Activated CD4-positive, alpha-beta T cell treated with anti-CD3 and anti-CD28 coated beads for 24 hours (primary cell): Measurements from ENCODE around the gene RAMP2.
"Not testable (repeated sequence)": the region's sequence is repeated elsewhere in the genome, so short reads cannot be mapped to it uniquely, and the experiment has no call there.

Source experiments
- DNase-seq, 2 donors: peaks; one replicate each; pipeline ENCODE4 v3.0.0-alpha.2; 2020; ENCODE audit warnings: low read depth in 2 of 2

RAMP2 gene

GRCh38 chr17:42760652-42761581, at the start of gene RAMP2:
RAMP2 (plus strand) TSS chr17:42761227; CDS start chr17:42761262, 35 bp downstream.
- DNase-seq = no peak

- peak in 1 of 2 donors; percentile 33 for DNase-seq
Measured at GRCh38 chr17:42720996-42721583, 39.9 kb upstream of the RAMP2 start.

GRCh38 chr17:42723636-42724035, 37.4 kb upstream of the RAMP2 start:
- DNase-seq = no peak

DNA sequence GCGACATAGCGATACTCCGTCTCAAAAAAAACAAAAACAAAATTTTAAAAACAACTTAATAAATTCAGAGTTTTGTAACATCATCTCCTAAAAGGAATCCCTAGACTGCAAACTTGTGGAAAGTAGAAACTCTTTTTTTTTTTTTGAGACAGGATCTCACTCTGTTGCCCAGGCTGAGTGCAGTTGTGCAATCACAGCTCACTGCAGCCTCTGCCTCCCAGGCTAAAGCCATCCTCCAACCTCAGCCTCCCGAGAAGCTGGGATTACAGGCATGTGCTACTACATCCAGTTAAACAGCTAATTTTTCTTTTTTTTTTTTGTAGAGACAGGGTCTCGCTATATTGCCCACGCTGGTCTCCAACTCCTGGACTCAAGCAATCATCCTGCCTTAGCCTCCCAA, 35.9 kb upstream of the RAMP2 start:
- DNase-seq = no peak

GRCh38 chr17:42740699-42741098, 20.3 kb upstream of the RAMP2 start:
- no peak for DNase-seq

DNA sequence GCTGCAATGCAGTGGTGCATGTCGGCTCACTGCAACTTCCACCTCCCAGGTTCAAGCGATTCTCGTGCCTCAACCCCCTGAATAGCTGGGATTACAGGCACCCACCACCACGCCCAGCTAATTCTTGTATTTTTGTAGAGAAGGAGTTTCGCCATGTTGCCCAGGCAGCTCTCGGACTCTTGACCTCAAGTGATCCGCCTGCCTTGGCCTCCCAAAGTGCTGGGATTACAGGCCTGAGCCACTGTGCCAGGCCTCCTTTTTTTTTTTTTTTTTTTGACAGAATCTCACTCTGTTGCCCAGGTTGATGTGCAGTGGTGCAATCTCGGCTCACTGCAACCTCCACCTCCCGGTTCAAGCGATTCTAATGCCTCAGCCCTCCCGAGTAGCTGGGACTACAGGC, 18.1 kb upstream of the RAMP2 start:
- DNase-seq = not testable (repeated sequence)

- DNase-seq = no peak
Measured at GRCh38 chr17:42743595-42744282, 17.3 kb upstream of the RAMP2 start.

DNA sequence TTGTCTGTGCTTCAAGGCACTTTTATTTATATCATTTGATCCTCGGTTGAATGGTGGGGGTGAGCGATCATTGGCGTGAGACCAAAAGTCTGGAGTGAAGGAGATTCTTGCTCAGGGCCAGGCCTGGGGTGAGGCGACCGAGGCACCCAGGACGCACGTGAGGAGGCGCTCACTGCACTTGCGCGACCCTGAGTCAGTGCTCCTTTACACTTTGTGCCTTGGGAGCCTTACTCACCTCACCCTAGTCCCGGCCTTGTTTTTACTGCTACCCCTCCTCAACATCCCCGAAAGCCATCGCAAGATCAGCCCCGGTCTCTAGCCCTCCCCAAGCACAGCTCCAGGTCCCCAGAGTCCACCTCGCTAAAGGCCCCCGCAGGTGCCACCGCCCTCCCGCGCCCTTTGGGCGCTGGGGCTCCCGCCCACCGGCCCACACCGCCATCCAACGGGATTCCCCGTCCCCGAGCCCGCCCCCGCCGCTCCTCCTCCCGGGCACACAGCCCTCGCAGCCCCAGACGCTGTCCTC, 16.7 kb upstream of the RAMP2 start:
- peak; percentile 53 to 65 for DNase-seq

DNA sequence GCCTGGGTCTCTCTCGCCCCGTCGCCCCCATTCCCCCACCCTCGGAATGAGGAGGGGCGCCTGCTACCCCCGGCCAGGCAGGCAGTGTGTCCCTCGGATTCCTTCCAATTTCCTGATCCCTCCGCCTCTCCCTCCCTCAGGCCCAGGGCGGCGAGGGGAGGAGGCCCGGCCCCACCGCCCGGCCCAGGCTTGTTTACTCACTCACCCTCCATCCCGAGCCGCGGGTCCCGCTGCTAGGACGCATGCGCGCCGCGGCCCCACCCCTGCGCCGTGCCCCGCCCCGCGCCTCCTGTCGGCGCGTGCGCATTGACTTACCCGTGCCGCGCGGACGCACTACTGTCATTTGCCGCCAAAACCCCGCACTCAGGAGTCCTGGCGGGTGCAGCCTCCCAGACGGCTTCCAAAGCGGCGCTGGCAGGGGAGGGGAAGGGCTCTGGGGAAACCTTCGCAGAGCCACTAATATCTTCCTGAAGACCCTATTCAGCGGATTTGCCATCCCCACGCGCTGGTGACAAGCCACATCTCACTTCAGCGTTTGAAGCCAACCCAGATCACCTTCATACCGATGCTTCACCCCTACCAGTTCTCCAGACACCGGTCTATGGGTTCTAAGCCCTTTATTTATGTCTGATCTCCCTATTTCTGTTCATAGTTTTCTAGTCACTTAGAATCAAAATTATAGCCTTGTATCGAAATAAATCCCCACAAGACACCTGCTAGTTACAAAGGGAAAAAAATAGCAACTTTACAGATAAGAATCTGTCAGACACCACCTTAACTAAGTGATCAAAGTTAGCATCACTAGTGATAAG, 16.0 kb upstream of the RAMP2 start, which contains the start of gene EZH1:
EZH1 (minus strand) TSS at position 235 of the 812 bp plus-strand sequence. CDS start 16,099 bp downstream, outside the sequence.
- peak; percentile 84 for DNase-seq

DNA sequence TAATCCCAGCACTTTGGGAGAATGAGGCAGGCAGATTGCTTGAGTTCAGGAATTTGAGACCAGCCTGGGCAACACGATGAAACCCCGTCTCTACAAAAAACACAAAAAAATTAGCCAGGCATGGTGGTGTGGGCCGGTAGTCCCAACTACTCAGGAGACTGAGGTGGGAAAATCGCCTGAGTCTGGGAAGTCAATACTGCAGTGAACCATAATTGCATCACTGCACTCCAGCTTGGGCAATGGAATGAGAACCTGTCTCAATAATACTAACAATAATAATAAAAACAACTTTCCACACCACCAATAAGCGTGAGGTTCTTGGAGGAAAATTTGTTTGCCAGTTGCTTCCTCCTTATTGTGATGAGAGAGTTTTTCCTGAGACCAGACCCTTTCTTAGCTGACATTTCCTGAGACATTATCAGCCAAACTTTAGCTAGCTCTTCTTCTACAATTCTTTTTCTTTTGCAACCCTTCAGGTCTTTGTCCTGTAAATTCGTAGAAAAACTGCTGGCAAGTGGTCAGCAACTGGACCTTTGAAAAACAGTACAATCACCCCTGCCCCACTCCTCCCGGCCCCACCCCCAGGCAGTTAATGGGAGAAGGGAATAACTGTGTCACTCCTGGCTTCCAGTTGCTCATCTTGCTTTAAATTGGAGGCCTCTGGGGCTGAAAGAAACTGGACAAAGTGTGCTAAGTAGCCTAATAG, 12.7 kb upstream of the RAMP2 start:
- DNase-seq = no peak

GRCh38 chr17:42748908-42749798, 11.9 kb upstream of the RAMP2 start:
- no peak for DNase-seq

GRCh38 chr17:42750739-42751344, 10.2 kb upstream of the RAMP2 start:
- no peak for DNase-seq

- no peak for DNase-seq
Measured at GRCh38 chr17:42751628-42752027, 9.4 kb upstream of the RAMP2 start.

DNA sequence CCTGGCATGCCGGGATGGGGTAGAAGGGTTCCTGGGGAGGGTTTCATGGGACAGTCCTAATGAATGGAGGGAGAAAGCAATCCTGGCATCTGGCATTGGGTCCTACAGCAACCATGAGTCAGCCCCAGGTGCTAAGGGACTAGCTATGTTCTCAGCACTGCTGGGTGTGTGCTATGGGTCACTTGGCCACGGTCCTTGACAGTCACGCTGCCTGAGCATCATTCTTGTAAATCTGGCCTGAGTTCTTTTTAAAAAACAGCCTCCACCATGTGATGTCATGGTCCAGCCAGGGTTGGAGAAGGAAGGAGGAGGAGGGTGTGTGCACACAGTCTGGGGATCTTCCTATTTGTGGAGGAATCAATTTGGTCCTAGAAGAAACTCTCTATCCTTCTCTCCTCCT, 6.2 kb upstream of the RAMP2 start:
- no peak for DNase-seq

GRCh38 chr17:42759982-42760651, 910 bp upstream of the RAMP2 start:
- DNase-seq = no peak

DNA sequence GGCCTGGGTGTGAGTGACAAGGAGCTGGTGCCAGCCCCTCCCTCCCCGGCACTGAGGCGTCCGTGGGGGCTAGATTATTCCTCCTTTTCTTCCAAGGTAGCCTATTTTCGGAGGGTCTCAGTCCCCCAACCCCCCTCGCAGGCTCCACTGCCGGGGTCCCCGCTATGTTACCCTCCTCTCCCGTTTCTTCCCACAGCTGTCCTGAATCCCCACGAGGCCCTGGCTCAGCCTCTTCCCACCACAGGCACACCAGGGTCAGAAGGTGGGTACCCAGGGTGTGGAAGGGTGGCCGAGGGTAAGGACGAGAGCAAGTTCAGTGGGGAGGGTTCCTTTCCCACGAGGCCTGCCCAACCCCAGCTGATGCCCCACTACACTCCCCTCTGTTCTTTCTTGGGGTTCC, 611 bp downstream of the RAMP2 start:
- DNase-seq = no peak

GRCh38 chr17:42766124-42766523, 5.1 kb downstream of the RAMP2 start:
- no peak for DNase-seq

DNA sequence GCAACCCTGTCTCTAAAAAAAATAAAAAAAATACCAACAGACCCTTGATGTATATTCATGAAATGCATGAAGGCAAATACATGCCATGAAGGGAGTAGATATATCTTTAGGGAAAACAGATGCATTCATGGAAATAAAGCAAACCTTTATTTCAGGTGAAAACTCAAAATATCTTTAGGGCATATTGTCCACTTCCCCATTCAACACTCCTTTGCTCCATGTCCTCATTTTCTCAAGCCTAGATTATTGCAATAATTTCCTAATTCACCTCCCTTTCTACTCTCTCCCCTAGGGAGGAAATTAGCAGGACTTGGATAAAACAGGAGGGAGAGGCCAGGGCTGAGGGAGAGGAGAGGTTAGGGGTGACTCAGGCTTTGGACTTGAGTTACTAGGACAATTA, 6.5 kb downstream of the RAMP2 start:
- no peak for DNase-seq

DNA sequence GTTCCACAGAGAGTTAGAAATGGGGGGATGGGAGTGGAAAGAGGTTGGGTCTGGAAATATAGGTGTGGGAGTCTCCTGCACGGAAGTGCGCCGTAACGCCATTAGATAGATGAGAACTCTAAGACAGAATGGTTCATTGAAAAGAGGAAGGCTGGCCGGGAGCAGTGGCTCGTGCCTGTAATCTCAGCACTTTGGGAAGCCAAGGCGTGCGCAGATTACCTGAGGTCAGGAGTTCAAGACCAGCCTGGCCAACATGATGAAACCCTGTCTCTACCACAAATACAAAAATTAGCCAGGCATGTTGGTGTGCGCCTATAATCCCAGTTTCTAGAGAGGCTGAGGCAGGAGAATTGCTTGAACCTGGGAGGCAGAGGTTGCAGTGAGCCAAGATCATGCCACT, 7.0 kb downstream of the RAMP2 start:
- not testable (repeated sequence) for DNase-seq
